ENCODE data around the gene AKAP6.

AKAP6 gene

GRCh38 chr14:32698831-32699230 is 369.7 kb downstream of the AKAP6 start:
- no peaks in the 10 kb centered on the region for H4K20me1 ChIP-seq (ENCODE audit: control insufficient read depth, insufficient read depth, low read depth, low read length)

GRCh38 chr14:32701475-32701874 is 372.4 kb downstream of the AKAP6 start:
- Histone ChIP-seq H3K27ac (ENCODE audit: low read depth, low read length) (no peak overlapping the region), H3K4me2 (ENCODE audit: low read length) (no peak overlapping the region), H3K79me2 (ENCODE audit: control insufficient read depth, low read length) (no peaks in the 10 kb centered on the region), H3K36me3 (ENCODE audit: control insufficient read depth, low read length) (no peaks in the 10 kb centered on the region), H3F3A (ENCODE audit: control insufficient read depth, insufficient read depth) (no peaks in the 10 kb centered on the region), H3K4me3 (ENCODE audit: low read length) (no peak overlapping the region), H3K9me2 (replicated peaks; ENCODE audit: control insufficient read depth, low read length) (no peaks in the 10 kb centered on the region), H4K20me1 (ENCODE audit: control insufficient read depth, insufficient read depth, low read depth, low read length) (no peaks in the 10 kb centered on the region), H3K4me1 (ENCODE audit: control insufficient read depth, low read length) (peaks cover 7% of the 10 kb centered on the region), H3K9me3 (ENCODE audit: control insufficient read depth, insufficient read depth, low read length) (no peaks in the 10 kb centered on the region), H3K27me3 (ENCODE audit: control insufficient read depth, low read length) (no peaks in the 10 kb centered on the region)
- TF ChIP-seq EZH2phosphoT487 (IDR thresholded peaks at IDR 0.05; ENCODE audit: borderline replicate concordance, low read length): no peak
- no peak for TF ChIP-seq CTCF (IDR thresholded peaks at IDR 0.05; ENCODE audit: low read depth, low read length, poor library complexity, severe bottlenecking)

More at GRCh38 chr14:32698831-32699230, 369.7 kb downstream of the AKAP6 start:
- no peak overlapping the region for H3K27ac ChIP-seq (ENCODE audit: low read depth, low read length)
- H3F3A ChIP-seq (ENCODE audit: control insufficient read depth, insufficient read depth): no peaks in the 10 kb centered on the region
- TF ChIP-seq EZH2phosphoT487 (IDR thresholded peaks at IDR 0.05; ENCODE audit: borderline replicate concordance, low read length): no peak
- no peak for TF ChIP-seq CTCF (IDR thresholded peaks at IDR 0.05; ENCODE audit: low read depth, low read length, poor library complexity, severe bottlenecking)
- no peaks in the 10 kb centered on the region for H3K36me3 ChIP-seq (ENCODE audit: control insufficient read depth, low read length)
- H3K9me2 ChIP-seq (replicated peaks; ENCODE audit: control insufficient read depth, low read length): no peaks in the 10 kb centered on the region
- peaks cover 7% of the 10 kb centered on the region for H3K4me1 ChIP-seq (ENCODE audit: control insufficient read depth, low read length)
- no peak overlapping the region for H3K4me2 ChIP-seq (ENCODE audit: low read length)
- no peaks in the 10 kb centered on the region for H3K27me3 ChIP-seq (ENCODE audit: control insufficient read depth, low read length)
- H3K4me3 ChIP-seq (ENCODE audit: low read length): no peak overlapping the region
- no peaks in the 10 kb centered on the region for H3K9me3 ChIP-seq (ENCODE audit: control insufficient read depth, insufficient read depth, low read length)
- no peaks in the 10 kb centered on the region for H3K79me2 ChIP-seq (ENCODE audit: control insufficient read depth, low read length)

- peaks cover 7% of the 10 kb centered on the region for H3K4me1 ChIP-seq (ENCODE audit: control insufficient read depth, low read length)
- H3K27me3 ChIP-seq (ENCODE audit: control insufficient read depth, low read length): no peaks in the 10 kb centered on the region
- H3K27ac ChIP-seq (ENCODE audit: low read depth, low read length): no peak overlapping the region
- TF ChIP-seq CTCF (IDR thresholded peaks at IDR 0.05; ENCODE audit: low read depth, low read length, poor library complexity, severe bottlenecking) (no peak), EZH2phosphoT487 (IDR thresholded peaks at IDR 0.05; ENCODE audit: borderline replicate concordance, low read length) (no peak)
- no peaks in the 10 kb centered on the region for H3F3A ChIP-seq (ENCODE audit: control insufficient read depth, insufficient read depth)
- no peaks in the 10 kb centered on the region for H3K9me3 ChIP-seq (ENCODE audit: control insufficient read depth, insufficient read depth, low read length)
- H4K20me1 ChIP-seq (ENCODE audit: control insufficient read depth, insufficient read depth, low read depth, low read length): no peaks in the 10 kb centered on the region
- no peak overlapping the region for H3K4me3 ChIP-seq (ENCODE audit: low read length)
- 0 out of 2 replicates have a peak overlapping the region, but pooled peaks have one; percentile 11 for H3K4me2 ChIP-seq (ENCODE audit: low read length)
- no peaks in the 10 kb centered on the region for H3K9me2 ChIP-seq (replicated peaks; ENCODE audit: control insufficient read depth, low read length)
- H3K36me3 ChIP-seq (ENCODE audit: control insufficient read depth, low read length): no peaks in the 10 kb centered on the region
- no peaks in the 10 kb centered on the region for H3K79me2 ChIP-seq (ENCODE audit: control insufficient read depth, low read length)
These were observed 373.0 kb downstream of the AKAP6 start for GRCh38 chr14:32702088-32702487.
